Astrocyte of the hippocampus (primary cell): ENCODE data around the gene EEA1.

Experiments used
- DNase-seq: peaks from one replicate; pipeline ENCODE4 v3.0.0; 2011; ENCODE audit warnings: low read depth, low spot score

EEA1 gene

GRCh38 chr12:92890601-92891106 lies 38.4 kb downstream of the EEA1 start:
- no peak for DNase-seq

DNA sequence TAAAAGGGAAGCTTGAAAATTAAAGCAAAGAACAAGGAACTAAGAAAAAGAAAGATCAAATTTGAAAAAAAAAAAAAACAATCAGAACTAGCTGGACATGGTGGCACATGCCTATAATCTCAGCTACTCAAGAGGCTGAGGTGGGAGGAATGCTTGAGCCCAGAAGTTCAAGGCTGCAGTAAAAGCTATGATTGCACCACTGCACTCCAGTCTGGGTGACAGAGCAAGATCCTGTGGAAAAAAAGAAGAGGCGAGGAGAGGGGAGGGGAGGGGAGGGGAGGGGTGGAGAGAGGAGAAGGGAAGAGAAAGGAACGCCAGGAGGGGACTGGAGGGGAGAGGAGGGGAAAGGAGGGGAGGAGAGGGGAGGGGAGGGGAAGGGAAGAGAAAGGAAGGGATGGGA lies 43.0 kb downstream of the EEA1 start:
- DNase-seq, result no peak

DNA sequence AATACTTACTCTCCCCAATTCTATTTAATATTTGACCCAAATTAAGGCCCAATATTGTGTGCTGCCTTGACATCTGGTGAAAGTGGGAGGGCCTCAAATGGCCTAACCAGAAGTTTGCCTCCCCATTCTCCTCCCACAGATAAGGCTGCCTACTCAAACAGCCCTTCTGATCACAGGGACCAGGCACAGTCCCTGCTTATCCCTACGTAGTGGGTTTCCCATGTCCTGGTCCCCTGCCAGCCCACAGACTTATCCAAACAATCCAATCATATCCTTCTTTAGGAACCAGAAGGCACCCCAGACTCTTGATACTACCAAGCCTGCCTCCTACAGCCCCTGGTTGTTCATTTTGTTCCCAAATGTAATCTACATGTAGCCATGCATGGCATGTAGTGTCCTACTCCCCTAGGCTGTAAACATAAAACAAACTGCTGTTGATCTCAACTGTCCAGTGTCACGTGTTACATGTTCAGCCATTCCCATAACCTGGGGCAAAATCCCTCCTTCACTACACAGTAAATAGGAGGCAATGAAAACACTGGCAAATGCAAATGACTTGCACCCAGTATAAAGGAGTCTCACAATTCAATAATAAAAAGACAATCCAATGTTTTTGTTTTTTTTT lies 49.3 kb downstream of the EEA1 start:
- no peak for DNase-seq

GRCh38 chr12:92877904-92878303 lies 51.2 kb downstream of the EEA1 start:
- no peak for DNase-seq

DNA sequence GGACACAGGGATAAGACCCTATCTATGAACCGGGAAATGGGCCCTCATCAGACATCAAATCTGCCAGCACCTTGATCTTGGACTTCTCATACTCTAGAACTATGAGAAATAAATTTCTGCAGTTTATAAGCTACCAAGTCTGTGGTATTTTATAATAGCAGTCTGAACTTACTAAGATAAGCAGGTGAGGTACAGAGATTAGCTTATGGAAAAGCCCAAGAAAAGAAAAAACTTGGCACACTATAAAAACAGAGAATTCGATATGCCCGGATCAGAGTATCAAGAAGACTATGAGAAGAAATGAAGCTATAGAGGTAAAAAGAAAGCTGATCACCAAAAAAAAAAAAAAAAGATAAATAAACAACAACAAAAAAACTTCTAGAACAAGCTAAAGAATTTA lies 52.6 kb downstream of the EEA1 start:
- no peak for DNase-seq

- no peak for DNase-seq
Measured at GRCh38 chr12:92871116-92871515, 58.0 kb downstream of the EEA1 start.

GRCh38 chr12:92866418-92866817 lies 62.7 kb downstream of the EEA1 start:
- no peak for DNase-seq

- no peak for DNase-seq
Measured at GRCh38 chr12:92863251-92863650, 65.8 kb downstream of the EEA1 start.

GRCh38 chr12:92861381-92861780 lies 67.7 kb downstream of the EEA1 start:
- no peak for DNase-seq

DNA sequence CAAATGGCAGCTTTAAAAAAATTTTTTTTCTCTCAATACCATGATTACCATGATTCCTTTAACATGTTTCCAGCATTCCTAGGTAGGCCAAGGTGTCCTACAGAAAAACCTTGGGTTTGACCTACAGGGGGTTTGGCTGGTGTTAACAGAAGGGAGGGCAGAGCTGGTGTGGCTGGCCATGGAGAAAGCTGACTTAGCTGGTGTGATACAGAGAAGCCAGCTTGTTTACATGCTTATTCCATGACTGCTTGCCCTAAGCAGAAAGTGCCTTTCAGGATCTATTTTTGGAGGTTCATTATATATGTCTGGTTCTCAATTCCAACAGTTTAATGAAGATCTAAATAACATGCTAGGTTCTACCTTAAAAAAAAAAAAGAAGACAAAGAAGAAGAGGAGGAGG lies 68.6 kb downstream of the EEA1 start:
- no peak for DNase-seq

- no peak for DNase-seq
Measured at GRCh38 chr12:92859650-92860386, 69.3 kb downstream of the EEA1 start.

DNA sequence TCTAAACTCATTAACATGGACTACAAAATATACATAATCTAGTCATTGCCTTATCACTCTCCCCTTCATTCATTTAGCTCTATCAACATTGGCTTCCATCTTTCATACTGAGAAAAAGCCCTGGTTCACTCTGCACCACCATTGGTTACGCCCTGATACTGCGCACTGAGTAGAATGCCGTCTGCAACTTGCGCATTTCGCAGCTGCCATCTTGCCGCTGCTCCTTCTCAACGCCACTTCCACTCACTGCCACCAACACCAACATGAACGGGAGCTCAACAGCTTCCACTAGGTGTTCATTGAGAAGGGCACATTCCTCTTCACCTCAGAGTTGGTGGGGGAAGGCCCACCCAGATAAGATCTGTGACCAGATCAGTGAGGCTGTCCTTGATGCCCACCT lies 71.3 kb downstream of the EEA1 start:
- DNase-seq, result no peak

DNA sequence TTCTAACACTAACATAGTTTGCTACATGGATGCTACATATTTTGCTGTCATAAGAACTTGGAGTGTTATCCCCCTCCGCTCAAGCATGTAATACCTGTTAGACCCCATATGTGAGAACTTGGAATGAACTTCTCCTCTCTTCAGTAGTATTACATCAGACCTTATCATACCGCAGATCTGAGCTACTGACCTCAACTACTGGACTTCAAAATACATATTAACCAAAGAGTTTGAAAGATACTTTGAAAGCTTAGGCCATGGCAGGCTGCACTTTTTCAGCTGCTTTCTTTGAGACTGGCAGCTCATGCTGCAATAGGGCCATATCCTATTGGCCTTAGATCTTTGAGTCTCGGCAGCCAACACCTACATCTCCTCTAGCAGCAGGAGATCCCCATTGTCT lies 74.8 kb downstream of the EEA1 start:
- DNase-seq, result no peak

DNA sequence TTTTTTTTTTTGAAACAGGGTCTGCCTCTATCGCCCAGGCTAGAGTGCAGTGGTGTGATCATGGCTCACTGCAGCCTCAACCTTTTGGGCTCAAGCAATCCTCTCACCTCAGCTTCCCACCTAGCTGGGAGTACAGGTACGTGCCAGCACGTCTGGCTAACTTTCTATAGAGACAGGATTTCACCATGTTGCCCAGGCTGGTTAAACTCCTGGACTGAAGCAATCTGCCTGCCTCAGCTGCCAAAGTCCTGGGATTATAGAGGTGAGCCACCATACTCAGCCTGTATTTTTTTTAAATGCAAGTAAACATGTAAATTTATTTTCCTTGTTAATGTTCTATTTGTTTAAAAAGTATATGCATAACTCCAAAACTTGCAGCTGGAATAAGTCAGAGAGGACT lies 80.4 kb downstream of the EEA1 start:
- DNase-seq, result no peak

DNA sequence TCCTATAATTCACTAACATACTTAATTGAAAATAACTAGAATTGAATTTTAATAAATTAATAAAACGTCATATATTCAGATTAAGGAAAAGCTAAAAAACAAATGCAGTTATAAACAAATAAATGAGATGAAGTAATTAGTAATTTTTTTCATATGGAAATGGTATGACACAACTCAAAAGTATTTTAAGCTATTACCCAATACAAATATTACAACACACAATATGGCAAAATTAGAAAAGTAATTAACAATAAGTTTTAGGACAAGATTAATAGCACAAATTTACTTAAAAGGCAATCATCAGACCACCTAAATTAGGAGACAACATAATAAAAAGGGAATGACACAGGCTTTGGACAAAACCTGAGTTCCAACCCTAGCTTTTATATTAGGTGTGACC lies 81.7 kb downstream of the EEA1 start:
- no peak for DNase-seq

DNA sequence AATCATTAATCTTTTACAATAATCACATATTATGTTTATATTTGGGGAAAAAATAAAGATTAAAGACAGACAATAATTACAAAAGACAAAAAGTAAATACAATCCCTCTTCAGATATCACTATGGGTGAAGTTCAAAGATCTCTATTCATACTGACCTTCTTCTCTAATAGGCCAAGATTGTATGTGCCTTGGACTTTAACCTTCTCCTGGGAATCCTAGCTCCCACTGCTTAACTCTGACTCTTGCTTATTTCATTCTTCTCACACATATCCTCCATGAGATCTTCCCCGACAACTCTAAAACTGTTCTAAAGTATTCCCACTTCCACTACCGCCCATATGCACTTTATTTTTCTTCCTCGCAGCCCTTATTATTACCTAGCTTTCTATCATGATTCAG lies 83.8 kb downstream of the EEA1 start:
- DNase-seq, result no peak

DNA sequence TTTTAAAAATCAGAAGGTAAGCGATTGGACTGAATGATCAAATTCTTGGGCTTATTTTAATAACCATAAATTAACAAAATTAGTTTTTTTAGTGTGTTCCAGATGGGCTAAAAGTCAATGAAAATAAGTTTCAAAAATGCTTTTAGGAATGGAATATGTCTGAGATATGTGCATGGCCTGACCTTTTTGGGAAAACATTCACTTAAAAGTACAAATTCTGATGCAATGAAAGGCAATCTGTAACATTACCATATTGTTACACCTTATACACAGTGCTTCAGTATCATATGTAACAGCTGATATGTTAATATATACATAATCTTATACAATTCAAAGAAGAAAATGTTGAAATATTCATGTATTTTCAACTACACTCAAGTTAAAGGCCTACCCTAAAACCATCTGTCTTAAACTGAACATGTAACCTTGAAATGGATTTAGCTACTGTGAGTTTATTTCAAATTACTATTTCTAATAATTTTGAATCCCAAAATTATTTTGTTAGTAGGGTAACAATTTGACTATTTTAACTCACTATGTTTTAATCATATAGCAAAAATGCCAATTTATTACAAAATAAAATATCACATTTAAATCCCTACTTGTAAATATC lies 84.8 kb downstream of the EEA1 start:
- no peak for DNase-seq

DNA sequence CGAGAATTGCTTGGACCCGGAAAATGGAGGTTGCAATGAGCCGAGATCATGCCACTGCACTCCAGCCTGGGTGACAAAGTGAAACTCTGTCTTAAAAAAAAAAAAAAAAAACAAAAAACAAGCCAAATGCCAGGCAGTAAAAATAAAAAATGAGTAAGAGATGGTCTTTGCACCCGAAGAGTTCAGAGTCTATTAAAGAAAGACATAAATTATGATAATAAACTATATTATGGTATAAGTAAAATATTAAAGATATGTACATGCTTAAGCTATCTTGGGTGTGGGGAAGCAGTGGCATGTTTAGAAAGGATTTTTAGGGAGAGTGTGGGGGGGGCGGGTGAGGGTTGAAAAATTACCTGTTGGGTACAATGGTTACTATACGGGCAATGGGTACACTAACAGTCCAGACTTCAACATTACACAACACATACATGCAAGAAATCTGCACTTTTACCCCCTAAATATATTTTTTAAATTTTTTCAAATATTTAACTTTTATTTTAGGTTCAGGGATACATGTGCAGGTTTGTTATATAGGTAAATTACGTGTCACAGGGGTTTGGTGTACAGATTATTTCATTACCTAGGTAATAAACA lies 99.3 kb downstream of the EEA1 start:
- DNase-seq, result no peak

DNA sequence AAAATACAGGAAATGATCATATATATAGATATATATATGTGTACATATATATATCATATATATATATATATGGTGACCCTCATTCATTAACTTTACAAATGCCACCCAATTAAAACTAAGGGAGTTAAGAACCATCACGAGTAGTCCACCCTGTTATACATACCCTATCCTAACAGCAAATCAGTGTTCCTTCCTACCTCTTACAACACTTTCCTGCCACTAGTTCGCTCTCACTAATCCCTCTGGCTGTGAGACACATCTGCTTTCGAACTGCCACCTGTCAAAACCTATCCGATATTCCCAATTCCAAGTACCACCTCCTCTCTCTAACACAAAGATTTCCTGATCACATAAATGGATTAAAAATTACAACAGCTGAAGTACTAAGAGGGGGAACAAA lies 100.5 kb downstream of the EEA1 start:
- DNase-seq, result no peak

DNA sequence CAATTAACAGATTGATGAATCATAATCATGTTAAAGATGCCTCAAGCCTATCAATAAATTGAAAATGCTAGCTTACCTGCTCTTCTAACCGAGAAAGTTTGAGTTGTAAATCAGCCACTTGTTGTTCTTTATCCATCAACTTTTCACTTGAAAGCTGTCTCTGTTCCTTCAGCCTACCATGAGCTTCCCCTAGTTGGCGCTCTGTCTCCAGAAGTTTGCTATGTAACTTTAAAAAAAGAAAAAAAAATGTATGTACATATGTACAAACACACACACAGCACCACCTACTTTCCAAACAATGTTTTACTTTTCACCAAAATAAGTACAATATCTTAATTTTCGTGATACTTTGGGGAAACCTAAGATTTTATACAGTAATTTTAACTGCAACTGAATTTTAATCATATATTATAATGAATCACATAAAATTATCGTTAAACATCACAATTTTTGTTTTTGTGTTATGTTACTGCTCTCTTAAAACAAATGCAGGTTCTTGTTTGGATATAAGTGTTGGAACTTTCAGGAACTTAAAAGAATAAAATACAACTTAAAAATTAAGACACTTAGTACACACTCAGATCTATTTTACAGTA lies 101.2 kb downstream of the EEA1 start:
- DNase-seq, result peak; percentile 42

DNA sequence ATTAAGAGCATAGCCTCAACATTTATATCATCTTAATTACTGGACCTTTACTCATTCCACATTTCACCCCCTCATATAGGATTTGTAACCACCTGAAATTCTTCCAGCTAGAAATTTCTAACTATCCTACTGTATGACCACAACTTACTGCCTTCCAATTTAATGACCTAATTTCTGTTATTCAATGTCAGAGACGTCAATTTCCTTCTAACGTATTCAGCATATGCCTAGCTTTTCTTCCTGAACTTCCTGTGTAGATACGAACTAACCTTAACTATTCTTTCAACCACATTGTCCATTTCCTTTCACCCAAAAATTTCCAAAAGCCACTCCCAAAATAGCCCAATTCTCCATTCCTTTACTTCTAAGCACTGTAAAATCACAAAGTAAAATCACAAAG lies 108.0 kb downstream of the EEA1 start:
- DNase-seq, result no peak

DNA sequence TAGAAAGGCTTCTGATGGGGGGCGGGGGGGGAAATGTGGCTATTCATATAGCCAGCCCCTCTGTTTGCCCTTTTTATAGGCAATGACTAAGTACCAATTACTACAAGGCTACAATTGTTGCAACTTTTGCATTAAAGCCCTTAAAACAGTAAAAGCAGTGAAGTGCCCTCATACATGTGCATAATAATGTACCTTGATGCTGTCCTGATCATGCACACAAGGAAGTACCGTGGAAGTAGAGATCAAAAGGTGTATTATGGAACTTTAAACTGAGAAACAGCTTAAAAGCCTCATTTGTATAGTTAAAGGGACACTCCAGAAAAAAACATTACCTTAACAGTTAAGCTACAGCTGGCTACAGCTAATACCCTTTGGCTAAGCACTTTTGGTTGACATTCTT lies 114.5 kb downstream of the EEA1 start:
- DNase-seq, result no peak
